Hepatocyte (in vitro differentiated cells): ENCODE measurements around the gene PCDHGB3. TPM values are rescaled to one million over a fixed set of nuclear protein-coding genes. Genes with fewer than 3 reads are reported as not detected.

Experiments used
- DNase-seq: peaks from one replicate; pipeline ENCODE4 v3.0.0-alpha.2; 2016; ENCODE audit warnings: low spot score
- H2AFZ ChIP-seq: fragments of 200-600 bp; sonication (generic); 2 replicates; pipeline ENCODE4 v1.6.0; 2016; ENCODE audit warnings: antibody characterized with exemption, mild to moderate bottlenecking
- H3K27ac ChIP-seq: fragments of 200-600 bp; sonication (generic); 2 replicates; pipeline ENCODE4 v1.5.1; 2016; ENCODE audit warnings: mild to moderate bottlenecking
- H3K27me3 ChIP-seq: fragments of 200-600 bp; sonication (generic); 2 replicates; pipeline ENCODE4 v1.6.1; 2016
- H3K36me3 ChIP-seq: fragments of 200-600 bp; sonication (generic); replicated peaks from 2 replicates; pipeline ENCODE4 v1.5.1; 2016; ENCODE audit warnings: low read depth; ENCODE audit not compliant: insufficient read depth
- H3K4me1 ChIP-seq: fragments of 200-600 bp; sonication (generic); 2 replicates; pipeline ENCODE4 v1.5.1; 2016; ENCODE audit warnings: mild to moderate bottlenecking, moderate library complexity; ENCODE audit not compliant: insufficient read depth
- H3K4me2 ChIP-seq: fragments of 200-600 bp; sonication (generic); 2 replicates; pipeline ENCODE4 v1.6.0; 2016
- H3K4me3 ChIP-seq: fragments of 200-600 bp; sonication (generic); 2 replicates; pipeline ENCODE4 v1.5.1; 2016; ENCODE audit warnings: mild to moderate bottlenecking
- H3K79me2 ChIP-seq: fragments of 200-600 bp; sonication (generic); 2 replicates; pipeline ENCODE4 v1.6.0; 2017; ENCODE audit warnings: mild to moderate bottlenecking
- H3K9me2 ChIP-seq: fragments of 200-600 bp; sonication (generic); replicated peaks from 2 replicates; pipeline ENCODE4 v1.6.0; 2017; ENCODE audit warnings: mild to moderate bottlenecking; ENCODE audit not compliant: insufficient read depth
- H3K9me3 ChIP-seq: fragments of 200-600 bp; sonication (generic); 2 replicates; pipeline ENCODE4 v1.5.1; 2016; ENCODE audit warnings: low read depth, mild to moderate bottlenecking
- H4K20me1 ChIP-seq: fragments of 200-600 bp; sonication (generic); 2 replicates; pipeline ENCODE4 v1.6.0; 2016; ENCODE audit warnings: mild to moderate bottlenecking; ENCODE audit not compliant: insufficient read depth, poor library complexity, severe bottlenecking
- CTCF ChIP-seq: fragments of 200-600 bp; sonication (generic); IDR thresholded peaks from 2 replicates; pipeline ENCODE4 v1.5.1; 2016; ENCODE audit warnings: antibody characterized with exemption, mild to moderate bottlenecking; ENCODE audit not compliant: poor library complexity
- EZH2 ChIP-seq: fragments of 200-600 bp; sonication (generic); IDR thresholded peaks from 2 replicates; pipeline ENCODE4 v1.6.1; 2016; ENCODE audit warnings: antibody characterized with exemption, mild to moderate bottlenecking, borderline replicate concordance
- EZH2phosphoT487 ChIP-seq: fragments of 200-600 bp; sonication (generic); IDR thresholded peaks from one replicate; pipeline ENCODE4 v1.6.1; 2018; ENCODE audit warnings: antibody characterized with exemption, mild to moderate bottlenecking, low read depth, moderate library complexity; ENCODE audit not compliant: unreplicated experiment, severe bottlenecking
- WGBS: methylation state at CpG from one replicate; pipeline ENCODE4 v1.1.6; 2016; ENCODE audit warnings: low lambda C conversion rate; ENCODE audit errors: missing lambda C conversion rate; 5-methylcytosine and 5-hydroxymethylcytosine counted together
- polyA plus RNA-seq: library from polyadenylated mRNA; unstranded; fragments of >200 nt; fragmentation: Nextera tagmentation; extraction: Ambion mirVana; gene quantifications from 2 replicates; pipeline ENCODE4 v1.2.1, GENCODE V29; 2016
- total RNA-seq: library from RNA; depleted of rRNA; stranded (reverse); fragments of >200 nt; gene quantifications from 2 replicates; pipeline ENCODE4 v1.2.3, GENCODE V29; 2014

The PCDHGB3 gene
- total RNA-seq, result not detected in 2 replicates
- polyA plus RNA-seq, result not detected in 2 replicates

- H3K27ac ChIP-seq, result no peak within 1 kb of the TSS
- WGBS, result 90% methylated on average over 32 of the region's 32 CpGs
- no peak for DNase-seq
- no peaks in the 10 kb centered on the region for H3K9me2 ChIP-seq
- H3K9me3 ChIP-seq, result no peaks in the 10 kb centered on the region
- no peak within 1 kb of the TSS for H2AFZ ChIP-seq
- no peaks in the 10 kb centered on the region for H3K27me3 ChIP-seq
- no peaks in the 10 kb centered on the region for H3K36me3 ChIP-seq
- H3K4me2 ChIP-seq, result no peak within 1 kb of the TSS
- no peaks in the 10 kb centered on the region for H4K20me1 ChIP-seq
- TF ChIP-seq EZH2phosphoT487 (no peak), EZH2 (no peak), CTCF (no peak)
- H3K4me1 ChIP-seq, result no peaks in the 10 kb centered on the region
- H3K79me2 ChIP-seq, result no peaks in the 10 kb centered on the region
- H3K4me3 ChIP-seq, result no peak within 1 kb of the TSS
Observed at GRCh38 chr5:141369994-141370848, at the start of gene PCDHGB3. Gene PCDHGB3, plus strand, starts transcription at chr5:141370242. Its CDS starts 153 bp downstream, at chr5:141370395.

- H2AFZ ChIP-seq, result no peak overlapping the region
- no peak overlapping the region for H3K4me2 ChIP-seq
- H3K9me2 ChIP-seq, result no peaks in the 10 kb centered on the region
- H3K27ac ChIP-seq, result no peak overlapping the region
- no peak for DNase-seq
- no peak overlapping the region for H3K4me3 ChIP-seq
- H3K79me2 ChIP-seq, result peaks cover 27% of the 10 kb centered on the region
- H3K36me3 ChIP-seq, result peaks cover 20% of the 10 kb centered on the region
- no peaks in the 10 kb centered on the region for H3K4me1 ChIP-seq
- H3K27me3 ChIP-seq, result no peaks in the 10 kb centered on the region
- WGBS, result 93% methylated on average over 3 of the region's 3 CpGs
- TF ChIP-seq EZH2phosphoT487, result no peak
- no peak for TF ChIP-seq CTCF
- TF ChIP-seq EZH2, result no peak
- H4K20me1 ChIP-seq, result no peaks in the 10 kb centered on the region
- H3K9me3 ChIP-seq, result peaks cover 39% of the 10 kb centered on the region
Observed at GRCh38 chr5:141322261-141322660, 47.8 kb upstream of the PCDHGB3 start.

GRCh38 chr5:141326088-141326854, 43.8 kb upstream of the PCDHGB3 start:
- H3K9me2 ChIP-seq, result no peaks in the 10 kb centered on the region
- no peak overlapping the region for H2AFZ ChIP-seq
- no peak overlapping the region for H3K4me2 ChIP-seq
- peak; percentile 11 for DNase-seq
- no peaks in the 10 kb centered on the region for H3K36me3 ChIP-seq
- 52% methylated on average over 27 of the region's 27 CpGs for WGBS
- H3K4me3 ChIP-seq, result no peak overlapping the region
- H3K27me3 ChIP-seq, result no peaks in the 10 kb centered on the region
- H4K20me1 ChIP-seq, result no peaks in the 10 kb centered on the region
- peaks cover 11% of the 10 kb centered on the region for H3K9me3 ChIP-seq
- no peak overlapping the region for H3K27ac ChIP-seq
- H3K79me2 ChIP-seq, result no peaks in the 10 kb centered on the region
- H3K4me1 ChIP-seq, result no peaks in the 10 kb centered on the region
- TF ChIP-seq CTCF (peak; percentile 9), EZH2phosphoT487 (no peak)
